ENCODE data around the gene RAD51B.

RAD51B gene

GRCh38 chr14:68530443-68530842 lies 710.9 kb downstream of the RAD51B start (continued):
- TF ChIP-seq ZNF335 (tag by site-specific recombination; conservative IDR thresholded peaks at IDR 0.05) (no peak), ATF2 (tag by site-specific recombination; IDR thresholded peaks at IDR 0.05; ENCODE audit: low read depth) (no peak), CTCF (tag by site-specific recombination; IDR thresholded peaks at IDR 0.05) (no peak)

GRCh38 chr14:68532496-68532895 lies 712.9 kb downstream of the RAD51B start:
- Histone ChIP-seq H3K4me3 (ENCODE audit: low read depth, low read length) (no peak overlapping the region), H3K36me3 (ENCODE audit: control insufficient read depth in 2 of 2, insufficient read depth in 1 of 2, low read length in 2 of 2) (no peaks in the 10 kb centered on the region), H3K4me1 (ENCODE audit: control insufficient read depth, insufficient read depth, low read length) (no peaks in the 10 kb centered on the region), H3K9me3 (ENCODE audit: control insufficient read depth, insufficient read depth, low read depth, low read length) (no peaks in the 10 kb centered on the region), H3K27ac (ENCODE audit: extremely low read depth, low read depth, low read length) (no peak overlapping the region)
- ChIA-PET POLR2A (no interaction called here), CTCF (no interaction called here)
- TF ChIP-seq OVOL3 (tag by site-specific recombination; IDR thresholded peaks at IDR 0.05) (no peak), PBX3 (CRISPR knock-in tag; IDR thresholded peaks at IDR 0.05) (no peak), ZNF341 (tag by site-specific recombination; IDR thresholded peaks at IDR 0.05; ENCODE audit: low read depth) (no peak), ZBTB1 (tag by site-specific recombination; IDR thresholded peaks at IDR 0.05) (no peak), ZNF426 (tag by site-specific recombination; IDR thresholded peaks at IDR 0.05) (no peak), ZNF791 (tag by site-specific recombination; IDR thresholded peaks at IDR 0.05) (no peak), SP2 (tag by site-specific recombination; IDR thresholded peaks at IDR 0.05) (no peak), ZIC2 (tag by site-specific recombination; IDR thresholded peaks at IDR 0.05) (no peak), MYNN (tag by site-specific recombination; IDR thresholded peaks at IDR 0.05; ENCODE audit: borderline replicate concordance) (no peak)

- TF ChIP-seq ZNF175 (tag by site-specific recombination; IDR thresholded peaks at IDR 0.05) = no peak
- no peak for TF ChIP-seq GLIS2 (tag by site-specific recombination; IDR thresholded peaks at IDR 0.05)
- TF ChIP-seq GLI2 (tag by site-specific recombination; IDR thresholded peaks at IDR 0.05; ENCODE audit: borderline replicate concordance, low read depth) = no peak
- TF ChIP-seq ZBTB44 (tag by site-specific recombination; IDR thresholded peaks at IDR 0.05) = no peak
- TF ChIP-seq ZNF2 (tag by site-specific recombination; IDR thresholded peaks at IDR 0.05) = no peak
- TF ChIP-seq ZNF24 (tag by site-specific recombination; IDR thresholded peaks at IDR 0.05) = no peak
- no peak for TF ChIP-seq YY2 (tag by site-specific recombination; IDR thresholded peaks at IDR 0.05)
- no peak for TF ChIP-seq ZBTB48 (tag by site-specific recombination; IDR thresholded peaks at IDR 0.05)
- no peak for TF ChIP-seq ZNF473 (tag by site-specific recombination; IDR thresholded peaks at IDR 0.05)
- no peak for TF ChIP-seq ZNF596 (tag by site-specific recombination; IDR thresholded peaks at IDR 0.05)
- TF ChIP-seq KLF9 (tag by site-specific recombination; IDR thresholded peaks at IDR 0.05; ENCODE audit: low read depth) = no peak
- TF ChIP-seq MEIS1 (CRISPR knock-in tag; IDR thresholded peaks at IDR 0.05; ENCODE audit: borderline replicate concordance) = no peak
- no peak for TF ChIP-seq ZNF843 (tag by site-specific recombination; IDR thresholded peaks at IDR 0.05)
- TF ChIP-seq ZFP3 (tag by site-specific recombination; IDR thresholded peaks at IDR 0.05; ENCODE audit: low read depth) = no peak
- Histone ChIP-seq H3K9me3 (ENCODE audit: control insufficient read depth, insufficient read depth, low read depth, low read length) (no peaks in the 10 kb centered on the region), H3K4me1 (ENCODE audit: control insufficient read depth, insufficient read depth, low read length) (no peaks in the 10 kb centered on the region), H3K27ac (ENCODE audit: extremely low read depth, low read depth, low read length) (no peak overlapping the region), H3K4me3 (ENCODE audit: low read depth, low read length) (no peak overlapping the region), H3K36me3 (ENCODE audit: control insufficient read depth in 2 of 2, insufficient read depth in 1 of 2, low read length in 2 of 2) (no peaks in the 10 kb centered on the region)
- ChIA-PET CTCF (no interaction called here), POLR2A (no interaction called here)
These were observed 714.7 kb downstream of the RAD51B start for GRCh38 chr14:68534276-68534675.

Measured in HEK293 (cell line).